LNCAP (cell line): ENCODE measurements around the gene CYB5D1.

Source experiments
- TF ChIP-seq, protein P1 (sequence below): fragments of 450-650 bp; IDR thresholded peaks from 2 replicates; pipeline ENCODE4 v1.5.1; 2017; ENCODE audit warnings: mild to moderate bottlenecking

Gene CYB5D1

DNA sequence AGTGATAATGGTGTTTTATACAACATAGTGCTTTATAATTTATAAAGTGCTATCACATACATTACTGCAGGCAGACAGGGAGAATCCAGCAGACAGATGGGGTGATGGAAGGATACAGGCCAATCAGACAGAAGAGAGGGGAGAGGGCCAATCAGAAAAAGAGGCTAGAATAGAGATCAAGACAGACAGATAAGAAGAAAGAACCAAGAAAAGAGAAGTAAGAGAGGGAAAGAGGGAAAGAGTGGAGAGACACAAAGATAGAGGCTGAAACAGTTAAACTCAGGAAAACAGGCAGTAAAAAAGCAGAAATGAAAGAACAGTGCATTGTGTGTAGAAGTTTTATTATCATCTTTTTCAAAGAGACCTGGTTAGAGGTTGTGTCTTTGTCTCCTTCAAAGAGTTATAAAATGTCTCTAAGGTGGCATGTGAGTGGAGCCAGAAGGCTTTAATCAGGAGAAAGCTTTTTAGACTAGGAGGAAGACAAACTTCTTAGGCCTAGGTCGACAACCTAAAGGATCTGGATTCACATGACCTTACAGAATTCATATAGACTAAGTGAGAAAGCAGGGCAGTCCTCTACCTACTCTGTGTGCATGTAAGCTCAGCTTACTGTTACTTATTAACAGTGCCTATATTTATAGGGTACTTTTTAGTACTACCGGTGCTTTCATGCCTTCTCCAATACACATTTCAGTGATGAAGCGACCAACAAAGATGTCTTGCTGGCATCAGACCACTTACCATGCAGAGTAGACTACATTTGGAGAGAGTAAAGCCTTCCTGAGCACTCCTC is 22.5 kb downstream of the CYB5D1 start:
- TF ChIP-seq, protein P1, sequence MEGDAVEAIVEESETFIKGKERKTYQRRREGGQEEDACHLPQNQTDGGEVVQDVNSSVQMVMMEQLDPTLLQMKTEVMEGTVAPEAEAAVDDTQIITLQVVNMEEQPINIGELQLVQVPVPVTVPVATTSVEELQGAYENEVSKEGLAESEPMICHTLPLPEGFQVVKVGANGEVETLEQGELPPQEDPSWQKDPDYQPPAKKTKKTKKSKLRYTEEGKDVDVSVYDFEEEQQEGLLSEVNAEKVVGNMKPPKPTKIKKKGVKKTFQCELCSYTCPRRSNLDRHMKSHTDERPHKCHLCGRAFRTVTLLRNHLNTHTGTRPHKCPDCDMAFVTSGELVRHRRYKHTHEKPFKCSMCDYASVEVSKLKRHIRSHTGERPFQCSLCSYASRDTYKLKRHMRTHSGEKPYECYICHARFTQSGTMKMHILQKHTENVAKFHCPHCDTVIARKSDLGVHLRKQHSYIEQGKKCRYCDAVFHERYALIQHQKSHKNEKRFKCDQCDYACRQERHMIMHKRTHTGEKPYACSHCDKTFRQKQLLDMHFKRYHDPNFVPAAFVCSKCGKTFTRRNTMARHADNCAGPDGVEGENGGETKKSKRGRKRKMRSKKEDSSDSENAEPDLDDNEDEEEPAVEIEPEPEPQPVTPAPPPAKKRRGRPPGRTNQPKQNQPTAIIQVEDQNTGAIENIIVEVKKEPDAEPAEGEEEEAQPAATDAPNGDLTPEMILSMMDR, result no peak

DNA sequence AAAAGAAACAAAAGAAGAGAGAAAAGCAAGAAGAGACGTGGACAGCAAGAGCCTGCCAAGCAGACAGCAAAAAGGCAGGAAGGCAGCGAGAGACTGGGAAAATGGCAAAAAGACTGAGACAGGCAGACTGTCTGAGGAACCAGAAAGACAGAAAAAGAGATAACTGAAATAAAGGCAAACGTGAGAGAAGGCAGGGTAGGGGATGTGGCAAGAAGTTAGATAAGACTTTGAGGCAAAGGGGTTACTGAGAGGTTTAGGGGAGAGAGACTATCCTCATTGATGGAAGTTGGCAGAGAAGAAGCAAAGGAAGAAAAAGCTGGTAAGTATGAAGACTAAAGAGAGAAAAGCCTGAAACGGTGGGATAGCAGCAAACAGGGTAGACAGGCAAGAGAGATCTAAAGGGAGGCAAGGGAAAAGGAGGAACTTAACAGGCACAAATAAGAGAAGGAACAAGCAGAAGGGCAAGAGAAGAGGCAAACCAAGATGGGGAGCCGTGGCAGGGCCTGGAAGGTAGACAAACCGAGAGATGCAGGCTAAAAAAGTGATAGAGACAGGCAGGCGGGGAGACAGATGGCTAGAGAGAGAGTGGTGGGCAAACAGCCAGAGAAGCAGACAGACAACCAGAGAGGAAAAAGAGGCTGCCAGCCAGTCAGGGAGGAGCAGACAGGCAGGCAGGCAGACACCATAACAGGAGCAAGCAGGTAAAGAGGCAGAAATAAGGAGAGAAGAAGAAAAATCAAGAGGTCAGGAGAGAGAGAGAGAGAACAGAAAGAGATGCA is 23.7 kb downstream of the CYB5D1 start:
- TF ChIP-seq, protein P1, result no peak

DNA sequence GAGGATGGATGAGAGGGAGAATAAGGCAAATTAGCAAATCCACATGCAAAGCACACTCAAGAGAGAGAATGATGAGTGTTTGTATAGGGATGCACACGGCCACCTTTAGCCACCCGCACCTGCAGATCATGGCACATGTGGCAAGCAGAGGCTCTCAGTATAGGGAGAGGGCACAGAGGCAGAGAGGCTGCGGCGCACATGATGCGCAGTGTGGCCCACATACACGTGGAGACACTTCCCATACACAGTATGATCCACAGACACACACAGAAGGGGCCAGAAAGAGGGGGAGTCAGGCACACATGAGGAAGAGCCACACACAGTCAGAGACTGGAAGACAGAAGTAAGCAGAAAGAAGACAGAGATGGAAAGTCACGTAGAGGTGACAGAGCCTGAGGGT is 24.3 kb downstream of the CYB5D1 start:
- TF ChIP-seq, protein P1, result no peak

DNA sequence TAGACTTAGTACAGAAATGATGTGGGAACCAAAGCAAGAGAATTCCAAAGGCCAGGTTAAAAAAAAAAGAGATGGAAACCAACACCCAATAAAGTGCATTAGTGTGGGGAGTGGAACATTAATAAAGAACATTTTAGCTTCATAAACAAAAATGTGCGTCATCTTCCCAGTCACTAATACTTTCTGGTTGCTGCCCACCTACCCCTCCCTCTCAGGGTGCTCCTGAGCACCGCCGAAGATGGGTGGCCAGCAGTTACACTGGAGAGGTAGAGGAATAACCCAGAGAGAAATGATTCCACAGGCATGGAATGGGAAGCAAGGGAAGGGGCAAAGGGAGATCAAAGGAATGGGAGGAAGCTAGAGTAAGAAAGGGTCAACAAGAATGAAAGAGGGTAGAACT is 24.8 kb downstream of the CYB5D1 start:
- TF ChIP-seq, protein P1, result no peak

DNA sequence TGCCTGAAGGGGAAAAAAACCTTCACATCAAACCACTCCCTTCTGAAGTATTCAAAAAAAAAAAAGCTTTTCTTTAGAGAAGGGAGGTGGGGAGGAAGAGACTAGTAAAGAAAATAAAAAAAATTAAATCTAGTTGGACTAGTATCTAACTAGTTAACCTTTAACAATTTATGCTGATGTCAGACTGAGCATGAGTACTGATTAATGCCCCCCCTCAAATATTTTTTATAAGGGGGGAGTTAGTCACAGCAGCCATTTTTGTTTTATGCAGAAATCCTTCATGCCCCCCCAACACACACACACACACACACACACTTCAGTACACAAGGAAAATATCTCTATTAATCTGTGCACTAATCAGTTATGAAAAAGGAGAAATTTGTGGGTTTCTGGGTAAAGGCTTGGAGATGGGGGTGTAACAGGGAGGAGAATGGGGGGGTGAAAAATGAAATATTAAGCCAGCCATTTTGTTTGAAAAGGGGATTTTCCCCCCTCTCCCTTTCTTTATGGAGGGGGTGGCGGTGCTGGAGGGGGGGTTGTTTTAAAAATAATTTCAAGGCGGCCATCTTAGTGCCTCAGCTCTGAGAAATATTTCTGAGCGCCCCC is 26.1 kb downstream of the CYB5D1 start:
- TF ChIP-seq, protein P1, result no peak

DNA sequence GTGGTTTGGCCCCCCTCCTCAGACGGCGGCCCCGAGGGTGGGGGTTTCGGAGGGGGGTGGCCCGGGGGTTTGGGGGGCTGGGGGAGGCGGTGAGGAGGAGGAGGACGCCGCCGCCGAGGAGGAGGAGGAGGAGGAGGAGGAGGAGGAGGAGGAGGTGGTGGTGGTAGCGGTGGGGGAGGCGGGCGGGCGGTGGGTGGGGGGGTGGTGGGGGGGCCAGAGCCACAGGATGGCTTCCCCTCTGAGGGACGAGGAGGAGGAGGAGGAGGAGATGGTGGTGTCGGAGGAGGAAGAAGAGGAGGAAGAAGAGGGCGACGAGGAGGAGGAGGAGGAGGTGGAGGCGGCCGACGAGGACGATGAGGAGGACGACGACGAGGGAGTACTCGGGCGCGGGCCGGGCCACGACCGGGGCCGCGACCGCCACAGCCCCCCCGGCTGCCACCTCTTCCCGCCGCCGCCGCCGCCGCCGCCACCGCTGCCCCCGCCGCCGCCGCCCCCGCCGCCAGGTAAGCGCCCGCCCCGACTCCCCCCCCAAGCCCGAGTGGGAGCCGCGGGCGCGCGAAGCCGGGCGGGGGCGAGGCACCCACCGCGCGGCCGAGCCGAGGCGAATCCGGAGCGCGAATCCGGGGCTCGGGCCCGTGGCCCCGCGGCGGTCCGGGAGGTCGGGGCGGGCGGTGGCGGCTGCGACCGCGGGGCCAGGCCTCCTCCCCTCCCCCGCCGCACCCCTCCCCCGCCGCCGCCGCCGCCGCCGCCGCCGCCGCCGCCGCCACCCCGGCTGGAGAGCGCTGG is 27.0 kb downstream of the CYB5D1 start:
- TF ChIP-seq, protein P1, result no peak
